Suprapubic skin (tissue), 4 donors: ENCODE results near the gene FBXO40.

ENCODE experiments used
- POLR2A ChIP-seq, 2 donors: fragments of 450-650 bp; IDR thresholded peaks; one replicate each; pipeline ENCODE4 v1.6.1; 2017; ENCODE audit warnings: antibody characterized with exemption in 2 of 2, mild to moderate bottlenecking in 2 of 2, moderate library complexity in 2 of 2
- POLR2AphosphoS5 ChIP-seq, 3 donors: sonication (generic); formaldehyde crosslinking; IDR thresholded peaks; one replicate each; pipeline ENCODE4 v1.6.1; 2017; ENCODE audit warnings: antibody characterized with exemption in 3 of 3
- TF ChIP-seq, protein P1 (sequence below), 2 donors: fragments of 200-600 bp in 1 of 2; fragments of 450-650 bp in 1 of 2; sonication (generic) in 1 of 2; IDR thresholded peaks; one replicate each; pipeline ENCODE4 v1.5.1; 2016 to 2019; ENCODE audit warnings: antibody characterized with exemption in 2 of 2, mild to moderate bottlenecking in 1 of 2, moderate library complexity in 1 of 2

DNA sequence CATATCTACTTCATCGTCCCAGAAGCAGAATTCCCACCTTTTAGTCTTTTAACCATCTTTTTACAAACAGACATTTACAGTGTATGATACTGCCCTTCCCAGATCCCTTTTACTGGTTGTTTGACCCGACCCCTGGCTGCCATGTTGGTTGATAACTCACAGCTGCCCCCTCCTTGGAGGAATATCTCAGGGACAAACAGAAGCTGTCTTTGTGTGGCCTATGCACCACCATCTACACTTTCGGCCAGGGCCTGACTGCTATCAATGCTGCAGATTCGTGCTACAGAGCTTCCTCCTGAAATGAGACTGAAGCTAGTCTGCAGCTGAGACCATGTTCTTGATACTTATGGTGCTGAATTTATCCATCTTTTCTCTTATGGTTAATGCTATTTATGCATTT is 40.8 kb upstream of the FBXO40 start:
- TF ChIP-seq POLR2AphosphoS5 (IDR thresholded peaks at IDR 0.05) = no peak
- TF ChIP-seq, protein P1, sequence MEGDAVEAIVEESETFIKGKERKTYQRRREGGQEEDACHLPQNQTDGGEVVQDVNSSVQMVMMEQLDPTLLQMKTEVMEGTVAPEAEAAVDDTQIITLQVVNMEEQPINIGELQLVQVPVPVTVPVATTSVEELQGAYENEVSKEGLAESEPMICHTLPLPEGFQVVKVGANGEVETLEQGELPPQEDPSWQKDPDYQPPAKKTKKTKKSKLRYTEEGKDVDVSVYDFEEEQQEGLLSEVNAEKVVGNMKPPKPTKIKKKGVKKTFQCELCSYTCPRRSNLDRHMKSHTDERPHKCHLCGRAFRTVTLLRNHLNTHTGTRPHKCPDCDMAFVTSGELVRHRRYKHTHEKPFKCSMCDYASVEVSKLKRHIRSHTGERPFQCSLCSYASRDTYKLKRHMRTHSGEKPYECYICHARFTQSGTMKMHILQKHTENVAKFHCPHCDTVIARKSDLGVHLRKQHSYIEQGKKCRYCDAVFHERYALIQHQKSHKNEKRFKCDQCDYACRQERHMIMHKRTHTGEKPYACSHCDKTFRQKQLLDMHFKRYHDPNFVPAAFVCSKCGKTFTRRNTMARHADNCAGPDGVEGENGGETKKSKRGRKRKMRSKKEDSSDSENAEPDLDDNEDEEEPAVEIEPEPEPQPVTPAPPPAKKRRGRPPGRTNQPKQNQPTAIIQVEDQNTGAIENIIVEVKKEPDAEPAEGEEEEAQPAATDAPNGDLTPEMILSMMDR (IDR thresholded peaks at IDR 0.05) = no peak
- TF ChIP-seq POLR2A (IDR thresholded peaks at IDR 0.05) = no peak
